ENCODE results near the gene HOXA7.

The HOXA7 gene

GRCh38 chr7:27172823-27173510 is 16.5 kb upstream of the HOXA7 start:
- peak overlapping the region; percentile 83 for H3K4me3 ChIP-seq (replicated peaks; ENCODE audit: low read depth, low read length)
- no peak for TF ChIP-seq CTCF (IDR thresholded peaks at IDR 0.05; ENCODE audit: low read depth, low read length, missing control alignments)
- DNase-seq (ENCODE audit: extremely low read depth, low read depth), result no peak

- H3K4me3 ChIP-seq (replicated peaks; ENCODE audit: low read depth, low read length), result peak overlapping the region; percentile 83
- no peak for DNase-seq (ENCODE audit: extremely low read depth, low read depth)
- no peak for TF ChIP-seq CTCF (IDR thresholded peaks at IDR 0.05; ENCODE audit: low read depth, low read length, missing control alignments)
Observed at GRCh38 chr7:27172315-27172774, 15.9 kb upstream of the HOXA7 start.

GRCh38 chr7:27171637-27172314 is 15.3 kb upstream of the HOXA7 start:
- peak overlapping the region; percentile 83 for H3K4me3 ChIP-seq (replicated peaks; ENCODE audit: low read depth, low read length)
- no peak for TF ChIP-seq CTCF (IDR thresholded peaks at IDR 0.05; ENCODE audit: low read depth, low read length, missing control alignments)
- no peak for DNase-seq (ENCODE audit: extremely low read depth, low read depth)

GRCh38 chr7:27171325-27171636 is 14.8 kb upstream of the HOXA7 start:
- no peak for DNase-seq (ENCODE audit: extremely low read depth, low read depth)
- H3K4me3 ChIP-seq (replicated peaks; ENCODE audit: low read depth, low read length), result peak overlapping the region; percentile 83

GRCh38 chr7:27170426-27171324 is 14.2 kb upstream of the HOXA7 start:
- no peak for TF ChIP-seq CTCF (IDR thresholded peaks at IDR 0.05; ENCODE audit: low read depth, low read length, missing control alignments)
- peak overlapping the region; percentile 83 for H3K4me3 ChIP-seq (replicated peaks; ENCODE audit: low read depth, low read length)
- DNase-seq (ENCODE audit: extremely low read depth, low read depth), result no peak

More at GRCh38 chr7:27171325-27171636, 14.8 kb upstream of the HOXA7 start:
- no peak for TF ChIP-seq CTCF (IDR thresholded peaks at IDR 0.05; ENCODE audit: low read depth, low read length, missing control alignments)

- no peak for DNase-seq (ENCODE audit: extremely low read depth, low read depth)
- peak overlapping the region; percentile 83 for H3K4me3 ChIP-seq (replicated peaks; ENCODE audit: low read depth, low read length)
- TF ChIP-seq CTCF (IDR thresholded peaks at IDR 0.05; ENCODE audit: low read depth, low read length, missing control alignments), result no peak
Observed at GRCh38 chr7:27169658-27170425, 13.4 kb upstream of the HOXA7 start.
